Stimulated activated CD4-positive, alpha-beta T cell treated with anti-CD3 and anti-CD28 coated beads, Interleukin-15, amount 100 ng/mL, for 1 hour (primary cell): ENCODE results near the gene EPHA4.

Experiments used
- DNase-seq, 2 donors: peaks; one replicate each; pipeline ENCODE4 v3.0.0-alpha.2; 2020; ENCODE audit warnings: low read depth in 1 of 2, low spot score in 1 of 2

The EPHA4 gene

GRCh38 chr2:221448057-221448843 is 123.9 kb downstream of the EPHA4 start:
- no peak for DNase-seq

GRCh38 chr2:221447310-221447709 is 124.8 kb downstream of the EPHA4 start:
- no peak for DNase-seq

GRCh38 chr2:221446140-221446539 is 126.0 kb downstream of the EPHA4 start:
- no peak for DNase-seq

GRCh38 chr2:221444106-221444505 is 128.0 kb downstream of the EPHA4 start:
- no peak for DNase-seq

GRCh38 chr2:221443645-221444044 is 128.5 kb downstream of the EPHA4 start:
- no peak for DNase-seq

- DNase-seq = no peak
These were observed 130.0 kb downstream of the EPHA4 start for GRCh38 chr2:221442128-221442527.

GRCh38 chr2:221439761-221440479 is 132.2 kb downstream of the EPHA4 start:
- DNase-seq = no peak

GRCh38 chr2:221437056-221437455 is 135.0 kb downstream of the EPHA4 start:
- no peak for DNase-seq

- DNase-seq = no peak
These were observed 136.9 kb downstream of the EPHA4 start for GRCh38 chr2:221435171-221435570.

- DNase-seq = no peak
These were observed 138.0 kb downstream of the EPHA4 start for GRCh38 chr2:221434142-221434541.

- DNase-seq = no peak
These were observed 140.6 kb downstream of the EPHA4 start for GRCh38 chr2:221431477-221431876.

GRCh38 chr2:221429741-221430491 is 142.2 kb downstream of the EPHA4 start:
- DNase-seq = no peak

GRCh38 chr2:221428896-221429295 is 143.2 kb downstream of the EPHA4 start:
- DNase-seq = no peak

- no peak for DNase-seq
These were observed 145.2 kb downstream of the EPHA4 start for GRCh38 chr2:221426929-221427328.

- no peak for DNase-seq
These were observed 146.2 kb downstream of the EPHA4 start for GRCh38 chr2:221425891-221426290.

GRCh38 chr2:221425353-221425752 is 146.8 kb downstream of the EPHA4 start:
- no peak for DNase-seq

GRCh38 chr2:221423210-221423804 is 148.8 kb downstream of the EPHA4 start:
- no peak for DNase-seq

- DNase-seq = no peak
These were observed 149.4 kb downstream of the EPHA4 start for GRCh38 chr2:221422516-221423209.

GRCh38 chr2:221420245-221420644 is 151.9 kb downstream of the EPHA4 start:
- no peak for DNase-seq

GRCh38 chr2:221415789-221416188 is 156.3 kb downstream of the EPHA4 start:
- DNase-seq = no peak

GRCh38 chr2:221412978-221413377 is 159.1 kb downstream of the EPHA4 start:
- DNase-seq = no peak
